ENCODE data around the gene DAG1. TPM values are rescaled to one million over a fixed set of nuclear protein-coding genes. Genes with fewer than 3 reads are reported as not detected.

Gene DAG1
- total RNA-seq, 1 experiment from 2014 or later = 93.0 TPM

- Histone ChIP-seq H3K4me1 (ENCODE audit: insufficient read depth, low read length) (peaks cover 14% of the 10 kb centered on the region), H3K27me3 (ENCODE audit: insufficient read depth, low read length) (no peaks in the 10 kb centered on the region), H3K14ac (ENCODE audit: insufficient read depth, low read length) (no peak overlapping the region), H2BK12ac (ENCODE audit: insufficient read length, low read depth, low read length) (no peak overlapping the region), H3K4ac (ENCODE audit: low read depth, low read length) (no peak overlapping the region), H3K9me3 (ENCODE audit: control insufficient read depth, low read depth, low read length) (no peaks in the 10 kb centered on the region), H2BK120ac (ENCODE audit: low read depth, low read length, poor library complexity, severe bottlenecking) (no peak overlapping the region), H4K91ac (ENCODE audit: insufficient read length, low read depth, low read length) (no peak overlapping the region), H2BK15ac (ENCODE audit: low read depth, low read length) (no peak overlapping the region), H2BK20ac (ENCODE audit: low read depth, low read length, poor library complexity, severe bottlenecking) (no peak overlapping the region), H3K56ac (ENCODE audit: insufficient read length, low read depth, low read length) (no peak overlapping the region), H3K18ac (ENCODE audit: insufficient read length, low read depth, low read length) (no peak overlapping the region), H3K9ac (ENCODE audit: extremely low read depth, insufficient read length, low read length) (no peak overlapping the region), H2AFZ (ENCODE audit: low read length) (no peak overlapping the region), H4K8ac (replicated peaks; ENCODE audit: insufficient read length, low read depth, low read length) (no peak overlapping the region), H3K4me2 (ENCODE audit: insufficient read depth, insufficient read length, low read length) (no peak overlapping the region), H3K79me2 (ENCODE audit: insufficient read depth, low read length) (no peaks in the 10 kb centered on the region), H2BK5ac (ENCODE audit: insufficient read length, low read length) (no peak overlapping the region), H3T11ph (ENCODE audit: low read length) (no peak overlapping the region), H2AK5ac (ENCODE audit: insufficient read length, low read length) (no peak overlapping the region), H3K23me2 (ENCODE audit: insufficient read length, low read depth, low read length, poor library complexity, severe bottlenecking) (no peaks in the 10 kb centered on the region), H4K20me1 (ENCODE audit: control insufficient read depth, insufficient read depth, insufficient read length) (no peaks in the 10 kb centered on the region), H4K5ac (ENCODE audit: insufficient read length, low read depth, low read length) (no peak overlapping the region), H3K27ac (ENCODE audit: insufficient read length, low read depth, low read length) (no peak overlapping the region), H3K23ac (ENCODE audit: insufficient read length, low read depth, low read length) (no peak overlapping the region), H3K79me1 (ENCODE audit: insufficient read depth, low read depth, low read length, poor library complexity, severe bottlenecking) (no peaks in the 10 kb centered on the region)
- H3K9me3 Mint-ChIP-seq = no peaks in the 10 kb centered on the region
- WGBS (ENCODE audit: extremely low coverage, insufficient read length, low lambda C conversion rate) = no CpG with 5 or more reads among the region's 3 CpGs
- H3K4me3 Mint-ChIP-seq = no peak overlapping the region
- TF ChIP-seq, protein P1, sequence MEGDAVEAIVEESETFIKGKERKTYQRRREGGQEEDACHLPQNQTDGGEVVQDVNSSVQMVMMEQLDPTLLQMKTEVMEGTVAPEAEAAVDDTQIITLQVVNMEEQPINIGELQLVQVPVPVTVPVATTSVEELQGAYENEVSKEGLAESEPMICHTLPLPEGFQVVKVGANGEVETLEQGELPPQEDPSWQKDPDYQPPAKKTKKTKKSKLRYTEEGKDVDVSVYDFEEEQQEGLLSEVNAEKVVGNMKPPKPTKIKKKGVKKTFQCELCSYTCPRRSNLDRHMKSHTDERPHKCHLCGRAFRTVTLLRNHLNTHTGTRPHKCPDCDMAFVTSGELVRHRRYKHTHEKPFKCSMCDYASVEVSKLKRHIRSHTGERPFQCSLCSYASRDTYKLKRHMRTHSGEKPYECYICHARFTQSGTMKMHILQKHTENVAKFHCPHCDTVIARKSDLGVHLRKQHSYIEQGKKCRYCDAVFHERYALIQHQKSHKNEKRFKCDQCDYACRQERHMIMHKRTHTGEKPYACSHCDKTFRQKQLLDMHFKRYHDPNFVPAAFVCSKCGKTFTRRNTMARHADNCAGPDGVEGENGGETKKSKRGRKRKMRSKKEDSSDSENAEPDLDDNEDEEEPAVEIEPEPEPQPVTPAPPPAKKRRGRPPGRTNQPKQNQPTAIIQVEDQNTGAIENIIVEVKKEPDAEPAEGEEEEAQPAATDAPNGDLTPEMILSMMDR (conservative IDR thresholded peaks at IDR 0.05) = no peak
- H3K27me3 Mint-ChIP-seq (ENCODE audit: low read depth) = no peaks in the 10 kb centered on the region
- H3K27ac Mint-ChIP-seq = no peak overlapping the region; a peak in 1 of 7 replicates
- no peaks in the 10 kb centered on the region for H3K36me3 Mint-ChIP-seq (ENCODE audit: insufficient read depth in 1 of 3, low read depth in 3 of 3)
- H3K4me1 Mint-ChIP-seq = peaks cover 44 to 47% of the 10 kb centered on the region in 2 experiments
- DNase-seq = no peak
Measured at GRCh38 chr3:49456466-49456865, 13.6 kb upstream of the DAG1 start.

All from H9 (cell line).